GM19395 (cell line): ENCODE results near the gene CENPX.

Experiments
- ATAC-seq: cut with Tn5 transposase; IDR thresholded peaks from one replicate; pipeline ENCODE4 v1.9.1; 2021; ENCODE audit warnings: mild to moderate bottlenecking, moderate library complexity; ENCODE audit not compliant: unreplicated experiment

CENPX gene

GRCh38 chr17:82000803-82001570 lies 21.7 kb downstream of the CENPX start:
- ATAC-seq: no peak

GRCh38 chr17:81999976-82000802 lies 22.5 kb downstream of the CENPX start:
- ATAC-seq: no peak

- ATAC-seq: no peak
Observed at GRCh38 chr17:81999587-81999975, 23.1 kb downstream of the CENPX start.

GRCh38 chr17:81998691-81999438 lies 23.8 kb downstream of the CENPX start:
- ATAC-seq: no peak

- no peak for ATAC-seq
Observed at GRCh38 chr17:81998212-81998611, 24.5 kb downstream of the CENPX start.

GRCh38 chr17:81996757-81997441 lies 25.8 kb downstream of the CENPX start:
- ATAC-seq: no peak

- no peak for ATAC-seq
Observed at GRCh38 chr17:81996232-81996756, 26.4 kb downstream of the CENPX start.

GRCh38 chr17:81995463-81996231 lies 27.0 kb downstream of the CENPX start:
- no peak for ATAC-seq

- ATAC-seq: no peak
Observed at GRCh38 chr17:81994593-81995462, 27.9 kb downstream of the CENPX start.

- ATAC-seq: no peak
Observed at GRCh38 chr17:81993729-81994592, 28.7 kb downstream of the CENPX start.

GRCh38 chr17:81992306-81993102 lies 30.2 kb downstream of the CENPX start:
- no peak for ATAC-seq

- ATAC-seq: no peak
Observed at GRCh38 chr17:81991684-81992305, 30.9 kb downstream of the CENPX start.

- ATAC-seq: no peak
Observed at GRCh38 chr17:81990836-81991683, 31.6 kb downstream of the CENPX start.

GRCh38 chr17:81987161-81987770 lies 35.4 kb downstream of the CENPX start:
- no peak for ATAC-seq

- no peak for ATAC-seq
Observed at GRCh38 chr17:81986606-81987005, 36.1 kb downstream of the CENPX start.
